GM20000 (cell line): ENCODE results near the gene TAMALIN.

Experiments
- DNase-seq: peaks from one replicate; pipeline ENCODE4 v3.0.0; 2012; ENCODE audit warnings: low spot score
- CTCF ChIP-seq: IDR thresholded peaks from 2 replicates; pipeline ENCODE4 v1.5.1; 2012; ENCODE audit warnings: mild to moderate bottlenecking, control low read depth; ENCODE audit errors: extremely low read depth, missing control alignments

TAMALIN gene

GRCh38 chr12:52007982-52008510 is 1.3 kb downstream of the TAMALIN start:
- no peak for TF ChIP-seq CTCF
- DNase-seq = no peak

- DNase-seq = no peak
- no peak for TF ChIP-seq CTCF
These were observed 2.5 kb downstream of the TAMALIN start for GRCh38 chr12:52009081-52009751.

- DNase-seq = no peak
- no peak for TF ChIP-seq CTCF
These were observed 3.4 kb downstream of the TAMALIN start for GRCh38 chr12:52010152-52010622.

GRCh38 chr12:52010692-52011601 is 4.2 kb downstream of the TAMALIN start:
- DNase-seq = no peak
- TF ChIP-seq CTCF = no peak

- TF ChIP-seq CTCF = no peak
- no peak for DNase-seq
These were observed 5.0 kb downstream of the TAMALIN start for GRCh38 chr12:52011602-52012214.

- no peak for TF ChIP-seq CTCF
- no peak for DNase-seq
These were observed 7.0 kb downstream of the TAMALIN start for GRCh38 chr12:52013626-52014310.
